ENCODE data around the gene TRPM1. TPM values are rescaled to one million over a fixed set of nuclear protein-coding genes. Genes with fewer than 3 reads are reported as not detected.

Gene TRPM1
- polyA plus RNA-seq, 4 donors = 0.27 to 0.88 (median 0.56) TPM

- peak in 2 of 4 donors; percentile 45 to 59 for DNase-seq (ENCODE audit: low read depth in 4 of 4, low spot score in 3 of 4)
Measured at GRCh38 chr15:31024330-31024729, 77.2 kb downstream of the TRPM1 start.

GRCh38 chr15:31023841-31024240 lies 77.7 kb downstream of the TRPM1 start:
- no peak for DNase-seq (ENCODE audit: low read depth in 4 of 4, low spot score in 3 of 4)

- DNase-seq (ENCODE audit: low read depth in 4 of 4, low spot score in 3 of 4) = no peak
Measured at GRCh38 chr15:31021067-31021665, 80.4 kb downstream of the TRPM1 start.

GRCh38 chr15:31020542-31020941 lies 81.0 kb downstream of the TRPM1 start:
- no peak for DNase-seq (ENCODE audit: low read depth in 4 of 4, low spot score in 3 of 4)

DNA sequence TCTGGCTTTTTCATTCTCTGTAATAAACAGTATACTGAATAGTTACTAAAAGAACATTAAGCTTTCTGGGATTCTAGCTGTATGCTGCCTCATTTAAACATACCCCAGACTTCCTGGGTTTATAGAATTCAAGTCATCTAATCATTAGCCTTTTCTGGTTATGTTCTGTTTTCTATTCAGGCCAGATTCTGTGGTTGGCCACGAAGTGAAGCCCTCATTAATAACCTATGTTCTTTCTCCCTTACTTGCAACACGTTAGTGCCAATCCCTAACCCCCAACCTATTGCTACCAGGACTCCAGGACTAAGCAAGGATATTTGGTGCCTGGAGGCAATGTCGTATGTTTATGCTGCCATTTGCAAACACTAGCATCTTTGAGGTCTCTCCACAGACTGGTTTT lies 81.5 kb downstream of the TRPM1 start:
- no peak for DNase-seq (ENCODE audit: low read depth in 4 of 4, low spot score in 3 of 4)

DNA sequence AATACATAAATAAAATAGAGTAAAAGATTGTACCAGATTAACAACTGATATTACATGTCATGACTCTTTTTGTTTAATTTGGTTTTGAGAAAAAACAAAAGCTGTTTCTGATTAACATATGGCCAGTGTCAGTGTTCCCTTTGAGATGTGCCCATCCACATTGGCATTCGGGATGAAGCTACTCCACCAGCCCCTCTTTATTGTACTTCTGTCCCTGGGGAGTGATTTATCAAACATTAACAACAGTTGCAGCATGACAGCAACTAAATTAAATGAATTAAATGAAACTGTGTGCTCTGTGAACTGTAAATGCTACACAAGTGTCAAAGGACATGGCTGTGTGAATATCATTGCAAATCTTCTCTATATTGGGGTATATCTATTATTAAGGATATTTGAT lies 84.2 kb downstream of the TRPM1 start:
- no peak for DNase-seq (ENCODE audit: low read depth in 4 of 4, low spot score in 3 of 4)

- no peak for DNase-seq (ENCODE audit: low read depth in 4 of 4, low spot score in 3 of 4)
Measured at GRCh38 chr15:31016446-31016915, 85.0 kb downstream of the TRPM1 start.

GRCh38 chr15:31014608-31014925 lies 87.0 kb downstream of the TRPM1 start:
- DNase-seq (ENCODE audit: low read depth in 4 of 4, low spot score in 3 of 4) = no peak

DNA sequence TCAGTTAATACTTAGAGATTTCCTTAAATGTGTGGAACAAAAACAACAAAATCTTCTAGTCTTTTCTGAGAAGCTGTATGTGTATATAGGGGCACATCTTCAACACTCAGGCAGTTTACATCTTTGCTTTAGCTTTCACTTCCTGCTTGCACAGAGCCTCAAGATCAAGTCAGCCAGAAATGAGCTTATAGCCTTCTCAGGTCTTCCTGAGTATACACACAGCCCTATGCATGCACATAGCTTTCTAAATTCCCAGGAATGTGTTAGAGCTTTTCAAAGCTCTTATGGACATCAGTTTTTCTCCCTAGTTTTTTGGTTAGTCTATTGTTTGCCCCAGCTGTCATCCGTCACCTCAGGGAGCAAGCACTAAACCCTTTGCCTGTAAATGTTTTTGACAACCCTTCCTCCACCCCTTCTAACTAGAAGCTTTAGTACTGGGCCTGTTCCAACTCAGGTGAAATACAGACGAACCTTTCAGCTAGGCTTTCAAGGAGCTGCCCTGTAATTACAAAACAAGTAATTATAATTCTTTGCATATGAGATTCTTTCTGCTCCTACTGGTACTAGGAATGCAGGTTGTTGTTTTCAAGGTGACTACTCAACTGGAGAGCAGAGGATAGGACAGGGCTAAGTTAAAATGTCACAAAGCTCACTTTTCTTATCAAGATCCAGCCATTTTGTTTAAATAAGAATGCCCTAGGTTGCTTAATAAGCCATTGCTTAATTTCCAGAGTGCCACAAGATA lies 87.5 kb downstream of the TRPM1 start:
- no peak for DNase-seq (ENCODE audit: low read depth in 4 of 4, low spot score in 3 of 4)

- DNase-seq (ENCODE audit: low read depth in 4 of 4, low spot score in 3 of 4) = no peak
Measured at GRCh38 chr15:31012455-31012854, 89.1 kb downstream of the TRPM1 start.

DNA sequence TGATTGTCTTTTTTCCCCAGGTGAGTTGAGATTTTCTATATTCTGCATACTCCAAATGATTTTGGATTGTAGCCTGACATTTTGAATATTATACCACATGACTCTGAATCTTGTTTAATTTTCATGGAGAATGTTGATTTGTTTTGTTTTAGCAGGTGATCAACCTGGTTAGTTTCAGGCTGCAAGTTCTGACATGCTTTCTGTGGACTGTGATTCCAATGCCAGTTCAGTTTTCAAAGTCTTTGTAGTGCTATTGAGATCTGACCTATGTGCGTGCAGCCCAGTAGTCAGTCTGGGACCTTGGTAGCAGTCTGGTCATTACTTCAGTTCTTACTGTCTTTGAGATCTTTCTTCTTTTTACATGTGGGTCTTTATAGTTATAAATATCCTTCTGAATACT lies 91.5 kb downstream of the TRPM1 start:
- DNase-seq (ENCODE audit: low read depth in 4 of 4, low spot score in 3 of 4) = no peak

DNA sequence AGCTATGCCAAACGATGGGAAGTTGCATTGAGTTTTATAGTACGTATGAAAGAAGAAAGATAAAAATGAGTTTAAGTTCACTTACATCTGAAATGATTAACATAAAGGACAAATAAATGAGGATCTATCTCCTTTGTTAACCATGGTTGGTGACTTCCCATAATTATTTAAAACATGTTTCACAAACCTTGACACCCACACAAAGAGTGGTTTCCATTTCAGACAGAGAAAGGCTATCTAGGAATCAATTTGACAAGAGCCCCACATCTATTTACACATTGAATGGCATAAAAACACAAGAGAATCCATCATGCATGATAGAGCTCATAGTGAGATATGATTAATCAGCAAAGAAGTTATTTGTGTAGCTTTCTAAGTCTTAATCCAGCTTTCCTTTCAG lies 95.9 kb downstream of the TRPM1 start:
- no peak for DNase-seq (ENCODE audit: low read depth in 4 of 4, low spot score in 3 of 4)

DNA sequence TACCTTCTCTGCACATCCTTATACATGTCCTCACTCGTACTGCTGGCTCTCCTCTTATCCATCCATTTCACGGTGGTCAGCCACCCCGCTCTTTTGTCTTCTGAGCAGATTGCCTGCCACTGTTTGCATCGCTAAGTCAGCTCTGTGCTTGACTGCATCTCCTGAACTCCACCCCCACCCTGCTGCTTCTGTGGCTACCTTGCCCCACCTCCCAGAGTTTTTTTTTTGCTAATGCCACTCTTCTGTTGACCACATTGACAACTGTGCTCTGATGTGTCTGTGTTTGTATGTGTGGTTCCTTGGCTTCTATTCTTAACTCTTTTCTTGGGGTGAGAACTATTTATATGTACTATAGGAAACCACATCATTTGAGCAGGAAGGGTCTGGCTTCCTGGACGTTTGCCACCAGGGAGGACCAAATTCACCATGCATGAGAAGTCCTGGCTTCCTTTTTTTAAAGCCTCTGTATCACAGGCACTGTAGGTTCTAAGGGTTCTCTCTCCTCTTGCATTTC lies 97.2 kb downstream of the TRPM1 start:
- DNase-seq (ENCODE audit: low read depth in 4 of 4, low spot score in 3 of 4) = no peak

GRCh38 chr15:31001702-31002101 lies 99.8 kb downstream of the TRPM1 start:
- no peak for DNase-seq (ENCODE audit: low read depth in 4 of 4, low spot score in 3 of 4)

DNA sequence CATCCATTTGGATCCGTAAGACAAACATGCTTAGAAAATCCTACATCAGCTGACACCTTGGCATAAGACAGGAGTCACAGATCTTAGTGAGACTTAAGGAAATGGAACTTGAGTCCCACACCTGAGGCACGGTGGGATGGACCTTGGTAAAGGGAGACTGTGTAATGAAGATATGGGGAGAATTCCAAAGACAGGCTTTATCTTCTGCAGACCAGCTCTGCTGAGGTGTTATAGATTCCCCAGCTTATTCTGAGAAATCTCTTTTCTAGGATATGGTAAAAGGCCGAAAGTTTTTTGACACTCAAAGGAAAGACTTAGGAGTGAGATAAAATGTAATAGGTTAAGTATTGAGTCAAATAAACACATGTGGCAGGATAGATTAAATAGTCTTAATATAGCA lies 101.8 kb downstream of the TRPM1 start:
- no peak for DNase-seq (ENCODE audit: low read depth in 4 of 4, low spot score in 3 of 4)

GRCh38 chr15:30997270-30997669 lies 104.3 kb downstream of the TRPM1 start:
- no peak for DNase-seq (ENCODE audit: low read depth in 4 of 4, low spot score in 3 of 4)

DNA sequence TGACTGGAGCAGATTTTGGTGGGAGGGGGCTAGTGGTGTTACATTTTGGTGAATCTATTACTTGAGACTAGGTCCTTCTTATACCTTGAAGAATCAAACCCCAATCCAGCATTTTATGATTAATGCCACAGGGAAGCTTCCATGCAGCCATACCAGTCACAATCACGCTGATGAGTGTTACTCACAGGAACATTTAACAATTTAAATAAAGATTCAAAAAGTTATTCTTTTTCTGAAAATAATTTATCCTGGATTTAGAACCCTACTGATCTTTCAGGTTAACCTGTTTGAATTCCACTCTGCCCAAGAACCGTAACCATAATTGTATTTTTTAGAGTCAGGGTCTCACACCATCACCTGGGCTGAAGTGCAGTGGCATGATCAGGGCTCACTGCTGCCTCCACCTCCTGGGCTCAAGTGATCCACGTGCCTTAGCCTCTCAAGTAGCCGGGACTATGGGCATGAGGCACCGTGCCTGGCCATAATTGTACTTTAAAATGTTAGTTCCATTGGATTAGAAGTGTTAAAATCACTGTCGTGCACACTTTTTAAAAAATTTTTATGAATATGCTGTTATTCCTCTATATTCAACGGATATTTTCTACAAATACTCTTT lies 109.2 kb downstream of the TRPM1 start:
- no peak for DNase-seq (ENCODE audit: low read depth in 4 of 4, low spot score in 3 of 4)

GRCh38 chr15:30991255-30992235 lies 110.0 kb downstream of the TRPM1 start, which contains the start of gene MTMR10:
Gene MTMR10 (minus strand): TSS chr15:30991628. CDS start chr15:30991506, 122 bp downstream.
- DNase-seq (ENCODE audit: low read depth in 4 of 4, low spot score in 3 of 4) = peak in 2 of 4 donors; percentile 58 to 60

- no peak for DNase-seq (ENCODE audit: low read depth in 4 of 4, low spot score in 3 of 4)
Measured at GRCh38 chr15:30990446-30991254, 110.9 kb downstream of the TRPM1 start.

GRCh38 chr15:30990036-30990435 lies 111.5 kb downstream of the TRPM1 start:
- no peak for DNase-seq (ENCODE audit: low read depth in 4 of 4, low spot score in 3 of 4)

All from left renal pelvis (tissue), 4 donors.